GM12891 (cell line): ENCODE data around the gene POLN.
A peak's percentile ranks its signal among the peaks of the same experiment; 100 is the strongest.

Experiments used
- DNase-seq: peaks from one replicate; pipeline ENCODE4 v3.0.0; 2011; ENCODE audit warnings: low spot score; ENCODE audit not compliant: insufficient read length
- FAIRE-seq: peaks from 2 replicates; lab custom pipeline; 2011; peaks lifted over from hg19 to GRCh38; lab: Jason Lieb, UNC
- PAX5 ChIP-seq: IDR thresholded peaks from 2 replicates; pipeline ENCODE4 v1.6.1; 2011; ENCODE audit warnings: low read length, moderate library complexity, mild to moderate bottlenecking; ENCODE audit not compliant: insufficient read depth, severe bottlenecking
- POLR2A ChIP-seq: IDR thresholded peaks from 2 replicates; pipeline ENCODE4 v1.6.1; 2011; ENCODE audit warnings: low read depth, low read length, control low read depth
- POLR2AphosphoS5 ChIP-seq: IDR thresholded peaks from 2 replicates; pipeline ENCODE4 v1.6.1; 2011; ENCODE audit warnings: low read depth, low read length, control low read depth
- POU2F2 ChIP-seq: IDR thresholded peaks from 2 replicates; pipeline ENCODE4 v1.6.1; 2011; ENCODE audit warnings: low read depth, mild to moderate bottlenecking, control low read depth, low read length, moderate library complexity
- SPI1 ChIP-seq: IDR thresholded peaks from 2 replicates; pipeline ENCODE4 v1.6.1; 2011; ENCODE audit warnings: low read depth, low read length, control low read depth
- TAF1 ChIP-seq: IDR thresholded peaks from 2 replicates; pipeline ENCODE4 v1.6.1; 2011; ENCODE audit warnings: low read depth, low read length, control low read depth

Gene POLN

DNA sequence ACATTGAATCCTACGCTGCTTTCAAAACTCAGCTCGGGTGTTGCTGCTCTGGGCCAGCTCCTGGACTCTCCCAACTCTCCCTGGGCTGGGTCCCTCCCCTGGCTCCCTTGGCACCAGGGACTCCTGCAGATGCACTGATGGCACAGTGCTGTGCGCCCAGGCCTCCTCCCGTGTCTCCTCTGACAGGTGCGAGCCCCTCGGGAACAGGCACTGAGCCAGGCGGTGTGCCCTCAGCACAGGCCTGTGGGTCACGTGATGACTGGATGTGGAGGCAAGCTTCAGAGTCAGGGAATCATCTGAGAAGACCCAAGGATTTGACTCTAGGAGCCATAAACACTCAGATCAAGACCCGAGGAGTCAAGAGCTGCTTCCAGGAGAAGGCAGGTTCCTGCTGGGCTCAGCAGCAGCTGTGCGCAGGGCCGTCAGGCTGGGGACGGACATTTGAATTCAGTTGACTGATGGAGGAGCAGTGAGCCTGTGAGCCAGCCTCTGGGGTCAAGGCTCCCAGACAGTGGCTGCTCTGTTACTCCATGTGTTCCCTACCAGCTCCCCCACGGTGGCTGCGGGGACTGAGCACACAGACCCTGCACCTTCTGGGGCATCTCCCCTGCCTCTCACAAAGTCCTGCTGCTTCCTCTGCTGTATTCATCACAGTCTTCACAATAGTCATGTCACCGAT, 149.8 kb downstream of the POLN start:
- no peak for FAIRE-seq
- no peak for DNase-seq
- TF ChIP-seq PAX5: no peak
- TF ChIP-seq POU2F2: no peak
- no peak for TF ChIP-seq POLR2AphosphoS5
- no peak for TF ChIP-seq POLR2A
- TF ChIP-seq SPI1: no peak
- no peak for TF ChIP-seq TAF1

DNA sequence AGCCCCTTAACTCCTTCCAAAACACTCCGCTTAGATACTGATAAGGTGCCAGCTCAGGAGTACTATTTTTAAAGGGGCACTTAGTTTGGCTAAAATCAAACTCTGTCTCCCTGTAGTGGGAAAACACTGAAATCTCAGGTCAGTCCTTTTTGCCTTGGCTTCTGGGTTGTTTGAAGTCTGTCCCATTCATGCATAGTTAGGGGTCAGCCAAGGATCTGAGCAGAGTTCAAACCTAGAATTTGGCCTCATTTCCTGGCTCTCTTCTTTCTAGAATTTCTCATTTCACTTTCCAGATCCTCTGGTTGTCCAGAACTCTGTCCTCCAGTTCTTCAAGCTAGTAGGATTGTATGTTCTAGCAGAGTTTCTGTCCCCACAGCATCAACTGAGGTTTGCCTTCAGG, 151.3 kb downstream of the POLN start:
- TF ChIP-seq TAF1: no peak
- no peak for TF ChIP-seq SPI1
- no peak for TF ChIP-seq POU2F2
- TF ChIP-seq POLR2AphosphoS5: no peak
- no peak for TF ChIP-seq POLR2A
- no peak for TF ChIP-seq PAX5
- FAIRE-seq: no peak

DNA sequence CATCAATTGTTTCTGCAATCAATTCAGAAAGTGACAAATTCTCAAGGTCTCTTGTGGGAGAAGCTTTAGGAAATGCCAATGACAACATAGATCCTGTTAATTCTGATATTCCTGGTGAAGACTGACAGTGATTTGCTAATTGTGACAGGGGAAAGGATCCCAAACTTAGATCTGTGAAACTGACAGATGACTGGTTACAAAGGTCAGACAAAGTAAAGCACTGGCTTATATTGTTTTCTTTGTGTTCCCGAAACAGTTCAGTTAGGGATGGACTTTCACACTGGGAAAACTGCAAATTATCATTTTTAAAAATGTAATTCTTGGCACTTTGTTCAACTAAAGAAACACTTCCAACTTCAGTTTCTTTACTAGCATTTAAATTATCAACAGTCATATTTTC, 152.7 kb downstream of the POLN start:
- FAIRE-seq (peak; percentile 65), DNase-seq (no peak)
- TF ChIP-seq TAF1 (no peak), POU2F2 (no peak), PAX5 (no peak), POLR2A (no peak), SPI1 (no peak), POLR2AphosphoS5 (no peak)

More for the DNA sequence above, 151.3 kb downstream of the POLN start:
- no peak for DNase-seq

DNA sequence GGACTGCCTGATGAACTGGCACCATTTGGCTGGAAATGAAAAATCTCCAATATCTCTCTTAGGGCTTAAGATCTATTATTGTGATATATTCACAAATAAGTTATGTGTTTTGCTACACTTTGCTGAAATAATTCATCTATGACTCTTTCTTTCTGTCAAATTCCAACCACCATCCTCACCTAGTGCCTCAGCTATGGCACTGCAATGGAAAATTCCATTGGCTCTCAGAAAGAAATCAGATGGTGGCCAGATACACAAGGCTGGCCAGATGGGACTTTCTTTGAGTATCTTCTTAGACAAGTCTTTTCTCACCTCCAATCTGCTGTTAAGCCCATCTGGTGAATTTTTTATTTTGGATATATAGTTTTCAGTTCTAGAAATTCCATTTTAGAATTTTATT, 154.8 kb downstream of the POLN start:
- TF ChIP-seq POU2F2: no peak
- no peak for TF ChIP-seq SPI1
- TF ChIP-seq TAF1: no peak
- TF ChIP-seq PAX5: no peak
- TF ChIP-seq POLR2A: no peak
- no peak for TF ChIP-seq POLR2AphosphoS5
- FAIRE-seq (no peak), DNase-seq (no peak)

DNA sequence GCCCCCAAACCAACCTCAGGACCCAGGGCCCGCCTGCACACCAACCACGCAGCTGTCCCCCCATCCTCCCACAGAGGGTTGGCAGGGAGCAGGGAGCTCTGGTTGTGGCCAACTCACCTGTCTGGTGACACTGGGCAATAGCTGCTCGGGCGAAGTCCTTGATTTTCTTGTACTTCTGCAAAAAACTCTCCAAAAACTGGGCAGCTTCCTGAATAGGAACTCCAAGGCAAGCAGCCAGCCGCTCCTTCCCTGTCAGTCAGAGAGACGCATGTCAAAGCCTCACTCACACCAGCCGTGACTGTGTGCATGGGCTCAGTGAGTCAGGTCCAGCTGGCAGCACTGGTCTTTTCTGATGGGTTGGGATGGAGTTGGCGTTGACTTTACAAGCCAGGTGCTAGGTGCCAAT, 156.4 kb downstream of the POLN start:
- DNase-seq: no peak
- FAIRE-seq: no peak
- TF ChIP-seq POLR2A: no peak
- no peak for TF ChIP-seq SPI1
- no peak for TF ChIP-seq POLR2AphosphoS5
- TF ChIP-seq PAX5: no peak
- no peak for TF ChIP-seq POU2F2
- no peak for TF ChIP-seq TAF1

DNA sequence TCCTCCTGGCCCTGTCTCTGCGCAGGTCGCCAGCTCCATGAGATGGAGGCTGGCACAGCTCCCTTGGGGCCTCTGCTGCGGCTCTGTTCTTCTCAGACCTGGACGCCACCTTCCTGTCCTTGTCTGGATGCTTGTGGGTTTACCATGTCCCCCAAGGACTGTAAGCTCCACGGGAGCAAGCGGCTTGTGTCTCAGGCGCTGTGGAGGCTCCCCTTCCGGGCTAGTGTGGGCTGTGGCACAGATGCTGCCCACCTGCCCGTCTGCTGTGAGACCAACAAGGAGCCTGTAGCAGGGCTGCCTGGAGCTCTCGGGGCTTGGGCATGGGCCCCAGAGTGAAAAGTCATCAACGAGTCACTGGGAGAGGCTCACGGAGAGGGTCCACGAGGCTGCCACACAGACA, 157.6 kb downstream of the POLN start:
- TF ChIP-seq POLR2AphosphoS5 (no peak), TAF1 (no peak), POLR2A (no peak), POU2F2 (no peak), PAX5 (no peak), SPI1 (no peak)
- DNase-seq (no peak), FAIRE-seq (no peak)

DNA sequence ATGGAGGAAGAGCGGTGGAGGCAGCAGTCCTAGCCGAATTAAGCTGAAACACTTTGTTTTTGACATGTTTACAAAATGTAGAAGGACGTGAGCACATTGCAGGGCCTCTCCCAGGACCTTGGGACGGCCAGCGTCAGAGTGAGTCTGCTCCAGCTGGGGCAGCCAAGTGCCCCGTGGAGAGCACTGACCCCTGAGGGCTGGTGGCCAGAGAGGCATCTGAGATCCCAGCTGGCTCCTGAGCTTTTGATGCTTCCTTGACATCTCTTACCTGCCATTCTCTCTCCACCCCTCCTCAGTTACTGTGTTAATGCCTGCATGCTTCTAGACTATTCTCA, 158.1 kb downstream of the POLN start:
- DNase-seq: no peak
- no peak for FAIRE-seq
- TF ChIP-seq PAX5 (no peak), POLR2AphosphoS5 (no peak), POLR2A (no peak), SPI1 (no peak), TAF1 (no peak), POU2F2 (no peak)

DNA sequence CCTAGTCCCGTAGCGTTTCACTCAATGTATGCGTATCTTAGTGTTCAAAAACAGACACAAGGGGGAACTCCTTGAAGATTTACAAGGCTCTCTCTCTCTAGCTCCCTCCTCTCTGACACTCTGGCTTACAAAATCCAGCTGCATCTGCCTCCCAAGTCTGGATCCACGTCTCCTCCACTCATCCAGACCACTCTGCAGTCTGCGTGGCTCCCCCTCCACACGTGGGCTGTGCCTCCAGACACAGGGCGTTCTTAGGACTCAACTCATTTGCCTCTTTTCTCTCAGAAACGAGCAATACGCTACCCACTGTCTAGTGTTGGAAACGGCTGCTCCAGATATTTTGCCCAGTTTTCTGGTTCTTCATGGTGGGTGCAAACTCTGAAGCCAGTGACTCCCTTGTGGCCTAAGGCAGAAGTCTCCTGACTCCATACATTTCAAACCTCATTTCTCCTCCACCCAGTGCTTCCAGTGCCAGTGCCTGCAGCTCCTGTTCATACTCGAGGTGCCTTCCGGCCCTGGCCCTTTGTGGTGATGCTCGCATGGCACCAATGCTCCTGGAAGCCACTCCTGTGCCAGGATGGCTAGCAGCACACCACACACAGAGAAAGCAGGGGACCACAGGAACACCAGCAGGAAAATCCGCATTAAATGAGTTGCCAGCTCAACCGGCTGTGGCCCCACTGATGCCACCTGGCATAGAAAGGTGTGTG, 158.7 kb downstream of the POLN start:
- FAIRE-seq: no peak
- TF ChIP-seq SPI1: no peak
- TF ChIP-seq TAF1: no peak
- TF ChIP-seq POU2F2: no peak
- no peak for TF ChIP-seq POLR2AphosphoS5
- TF ChIP-seq PAX5: no peak
- TF ChIP-seq POLR2A: no peak

DNA sequence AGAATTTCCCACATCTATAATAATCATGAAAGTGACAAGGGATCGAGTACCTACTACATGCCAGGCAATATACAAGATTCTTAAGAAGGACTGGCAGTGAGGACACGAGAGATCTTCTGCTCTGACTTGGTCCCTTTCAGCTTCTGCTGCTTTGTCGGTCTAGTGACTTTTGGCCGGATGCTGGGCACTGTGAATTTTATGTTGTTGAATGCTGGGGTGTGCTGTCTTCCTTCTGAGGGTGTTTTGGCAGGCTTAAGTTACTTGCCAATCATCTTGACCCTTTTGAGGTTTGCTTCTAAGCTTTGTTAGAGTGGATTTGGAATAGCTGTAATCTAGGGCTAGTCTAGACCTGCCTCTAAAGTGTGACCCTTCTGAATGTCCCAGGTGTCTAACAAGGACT, 159.3 kb downstream of the POLN start:
- FAIRE-seq (no peak), DNase-seq (no peak)
- TF ChIP-seq POLR2A (no peak), POLR2AphosphoS5 (no peak), PAX5 (no peak), SPI1 (no peak), POU2F2 (no peak), TAF1 (no peak)

More for the DNA sequence above, 158.7 kb downstream of the POLN start:
- DNase-seq: no peak

DNA sequence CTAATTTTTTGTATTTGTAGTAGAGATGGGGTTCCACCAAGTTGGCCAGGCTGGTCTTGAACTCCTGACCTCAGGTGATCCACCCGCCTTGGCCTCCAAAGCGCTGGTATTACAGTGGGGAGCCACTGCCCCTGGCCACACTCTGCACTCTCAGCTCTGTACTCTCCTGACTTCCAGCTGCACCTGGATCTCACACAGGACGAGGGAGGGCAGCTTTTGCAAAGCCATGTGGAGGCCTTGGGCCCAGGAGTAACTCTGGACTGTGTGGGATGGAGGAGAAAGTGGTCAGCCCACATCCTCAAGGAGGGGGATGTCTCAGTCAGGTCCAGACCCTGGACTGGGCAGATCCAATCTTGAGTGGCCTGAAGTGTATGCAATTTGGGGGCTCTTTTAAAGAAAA, 159.8 kb downstream of the POLN start:
- FAIRE-seq: no peak
- no peak for DNase-seq

DNA sequence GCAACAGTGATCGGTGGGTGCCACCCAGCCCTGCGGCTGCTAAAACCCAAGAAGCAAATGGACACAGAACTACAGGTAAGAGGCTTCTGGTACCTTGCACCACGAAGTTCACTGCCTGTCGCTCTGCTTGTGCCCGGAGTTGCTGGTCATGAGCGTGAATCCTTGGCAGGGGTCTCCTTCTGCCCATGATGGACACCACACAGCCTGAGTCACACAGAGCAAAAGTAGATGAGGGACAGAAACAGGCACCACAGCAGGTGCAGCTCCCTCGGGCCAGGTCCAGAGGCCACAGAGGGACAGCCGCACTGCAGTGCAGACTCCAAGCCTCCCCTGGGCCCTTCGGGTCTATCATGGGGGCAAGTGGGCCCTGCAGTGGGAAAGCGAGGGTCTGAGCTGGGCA, 160.4 kb downstream of the POLN start:
- no peak for TF ChIP-seq POLR2AphosphoS5
- no peak for TF ChIP-seq POU2F2
- TF ChIP-seq PAX5: no peak
- TF ChIP-seq TAF1: no peak
- no peak for TF ChIP-seq POLR2A
- TF ChIP-seq SPI1: no peak
- DNase-seq: no peak
- no peak for FAIRE-seq

More for the DNA sequence above, 159.8 kb downstream of the POLN start:
- TF ChIP-seq POU2F2 (no peak), SPI1 (no peak), POLR2A (no peak)
